ENCODE data around the gene TOPORS. TPM values are rescaled to one million over a fixed set of nuclear protein-coding genes. Genes with fewer than 3 reads are reported as not detected.

TOPORS gene
- total and polyA plus RNA-seq, 8 donors: 3.2 to 45.9 (median 6.6) TPM

GRCh38 chr9:32503008-32503407, 49.4 kb downstream of the TOPORS start:
- Histone ChIP-seq H3K27ac (no peak overlapping the region), H3K4me3 (no peak overlapping the region), H3K27me3 (no peaks in the 10 kb centered on the region), H3K9me3 (no peaks in the 10 kb centered on the region), H3K4me1 (peaks cover 0 to 7% (median 3%) of the 10 kb centered on the region in 4 donors), H3K36me3 (peaks cover 0 to 35% (median 21%) of the 10 kb centered on the region in 4 donors)
- DNase-seq: no peak
- intact Hi-C loops (cut with DNase I; ENCODE audit: low total_unique reads): no loop called here
- 81 to 90% (median 86%) methylated on average over 3 of the region's 3 CpGs for WGBS, 5 donors
- TF ChIP-seq POLR2A (IDR thresholded peaks at IDR 0.05): no peak
- TF ChIP-seq, protein P1, sequence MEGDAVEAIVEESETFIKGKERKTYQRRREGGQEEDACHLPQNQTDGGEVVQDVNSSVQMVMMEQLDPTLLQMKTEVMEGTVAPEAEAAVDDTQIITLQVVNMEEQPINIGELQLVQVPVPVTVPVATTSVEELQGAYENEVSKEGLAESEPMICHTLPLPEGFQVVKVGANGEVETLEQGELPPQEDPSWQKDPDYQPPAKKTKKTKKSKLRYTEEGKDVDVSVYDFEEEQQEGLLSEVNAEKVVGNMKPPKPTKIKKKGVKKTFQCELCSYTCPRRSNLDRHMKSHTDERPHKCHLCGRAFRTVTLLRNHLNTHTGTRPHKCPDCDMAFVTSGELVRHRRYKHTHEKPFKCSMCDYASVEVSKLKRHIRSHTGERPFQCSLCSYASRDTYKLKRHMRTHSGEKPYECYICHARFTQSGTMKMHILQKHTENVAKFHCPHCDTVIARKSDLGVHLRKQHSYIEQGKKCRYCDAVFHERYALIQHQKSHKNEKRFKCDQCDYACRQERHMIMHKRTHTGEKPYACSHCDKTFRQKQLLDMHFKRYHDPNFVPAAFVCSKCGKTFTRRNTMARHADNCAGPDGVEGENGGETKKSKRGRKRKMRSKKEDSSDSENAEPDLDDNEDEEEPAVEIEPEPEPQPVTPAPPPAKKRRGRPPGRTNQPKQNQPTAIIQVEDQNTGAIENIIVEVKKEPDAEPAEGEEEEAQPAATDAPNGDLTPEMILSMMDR (IDR thresholded peaks at IDR 0.05): no peak
- TF ChIP-seq POLR2AphosphoS5 (IDR thresholded peaks at IDR 0.05): no peak
- no peak for TF ChIP-seq EP300 (IDR thresholded peaks at IDR 0.05)

GRCh38 chr9:32502464-32502863, 49.9 kb downstream of the TOPORS start:
- Histone ChIP-seq H3K4me1 (peaks cover 0 to 1% (median under 1%) of the 10 kb centered on the region in 4 donors), H3K27ac (no peak overlapping the region), H3K9me3 (no peaks in the 10 kb centered on the region), H3K27me3 (no peaks in the 10 kb centered on the region), H3K4me3 (no peak overlapping the region), H3K36me3 (peaks cover 0 to 40% (median 26%) of the 10 kb centered on the region in 4 donors)
- intact Hi-C loops (cut with DNase I; ENCODE audit: low total_unique reads): no loop called here
- DNase-seq: no peak
- TF ChIP-seq POLR2AphosphoS5 (IDR thresholded peaks at IDR 0.05) (no peak), POLR2A (IDR thresholded peaks at IDR 0.05) (no peak), EP300 (IDR thresholded peaks at IDR 0.05) (no peak)
- TF ChIP-seq, protein P1 (IDR thresholded peaks at IDR 0.05): no peak
- WGBS, 5 donors: 59 to 91% (median 78%) methylated on average over 4 of the region's 4 CpGs

DNA sequence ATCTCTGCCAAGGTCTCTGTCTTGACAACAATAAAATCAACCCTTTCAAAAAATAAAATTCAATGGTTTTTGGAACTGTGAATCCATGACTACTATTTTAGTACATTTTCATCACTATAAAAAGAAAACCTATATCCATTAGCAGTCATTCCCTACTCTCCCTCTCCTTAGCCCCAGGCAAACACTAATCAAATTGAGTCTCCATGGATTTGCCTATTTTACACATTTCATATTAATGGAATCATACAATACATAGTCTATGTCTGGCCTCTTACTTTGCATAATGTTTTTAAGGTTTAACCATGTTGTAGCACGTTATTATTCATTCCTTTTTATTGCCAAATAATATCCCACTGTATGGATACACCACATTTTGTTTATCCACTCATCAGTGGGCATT, 50.5 kb downstream of the TOPORS start:
- no peak overlapping the region for H3K27ac ChIP-seq
- peaks cover 0 to 44% (median 32%) of the 10 kb centered on the region in 4 donors for H3K36me3 ChIP-seq
- no peaks in the 10 kb centered on the region for H3K27me3 ChIP-seq
- no peak for DNase-seq
- TF ChIP-seq POLR2A (IDR thresholded peaks at IDR 0.05): no peak
- no peaks in the 10 kb centered on the region for H3K4me1 ChIP-seq
- no peak overlapping the region for H3K4me3 ChIP-seq
- WGBS, 5 donors: 80 to 95% (median 91%) methylated on average over 1 of the region's 1 CpG
- H3K9me3 ChIP-seq: no peaks in the 10 kb centered on the region
- intact Hi-C loops (cut with DNase I; ENCODE audit: low total_unique reads): no loop called here

DNA sequence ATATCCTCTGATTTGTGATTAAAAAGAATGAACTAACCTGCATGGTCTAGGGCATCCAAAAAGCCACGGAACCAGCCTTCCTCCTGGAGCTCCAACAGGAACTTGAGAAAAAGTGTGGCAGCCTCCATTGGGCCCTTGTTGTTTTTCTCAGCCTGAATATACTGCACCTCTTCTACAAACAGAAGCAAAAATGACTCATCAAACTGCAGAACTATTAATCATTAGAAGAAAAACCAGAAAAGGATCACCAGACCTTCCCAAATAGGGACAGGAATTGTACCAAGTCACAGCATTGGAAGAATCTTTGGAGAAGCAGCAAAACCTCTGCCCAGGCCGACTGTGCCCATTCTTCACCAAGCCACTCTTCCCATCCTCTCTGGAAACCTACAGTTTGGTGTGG, 51.6 kb downstream of the TOPORS start:
- DNase-seq: no peak
- Histone ChIP-seq H3K9me3 (no peaks in the 10 kb centered on the region), H3K27ac (no peak overlapping the region), H3K36me3 (peaks cover 2 to 54% (median 37%) of the 10 kb centered on the region in 4 donors), H3K4me3 (no peak overlapping the region), H3K27me3 (no peaks in the 10 kb centered on the region), H3K4me1 (no peaks in the 10 kb centered on the region)
- 71 to 95% (median 86%) methylated on average over 2 of the region's 2 CpGs for WGBS, 5 donors
- TF ChIP-seq, protein P1 (IDR thresholded peaks at IDR 0.05): no peak
- no peak for TF ChIP-seq POLR2A (IDR thresholded peaks at IDR 0.05)
- no peak for TF ChIP-seq EP300 (IDR thresholded peaks at IDR 0.05)
- TF ChIP-seq POLR2AphosphoS5 (IDR thresholded peaks at IDR 0.05): no peak
- intact Hi-C loops (cut with DNase I; ENCODE audit: low total_unique reads): no loop called here

DNA sequence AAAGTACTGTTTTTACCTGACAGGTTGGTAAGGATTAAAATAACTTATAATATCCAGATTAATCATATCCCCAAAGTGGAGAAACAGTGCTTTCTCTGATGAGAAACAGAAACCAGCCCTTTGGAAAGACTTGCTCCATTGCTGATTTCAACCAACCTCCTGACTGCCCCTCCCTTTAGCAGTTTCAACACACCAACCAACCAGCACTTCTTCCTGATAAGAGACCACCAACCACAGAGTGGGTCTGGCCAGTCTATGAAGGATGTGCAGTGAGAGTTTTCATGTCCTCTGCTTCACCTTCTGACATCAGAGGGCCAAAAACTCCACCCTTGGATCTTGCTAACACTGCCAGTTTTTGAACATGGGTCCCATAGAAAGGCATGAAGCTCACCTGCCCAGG, 54.5 kb downstream of the TOPORS start:
- Histone ChIP-seq H3K27ac (no peak overlapping the region), H3K4me1 (no peaks in the 10 kb centered on the region), H3K36me3 (peaks cover 2 to 69% (median 46%) of the 10 kb centered on the region in 4 donors), H3K27me3 (no peaks in the 10 kb centered on the region), H3K4me3 (no peak overlapping the region), H3K9me3 (no peaks in the 10 kb centered on the region)
- intact Hi-C loops (cut with DNase I; ENCODE audit: low total_unique reads): no loop called here
- no peak for DNase-seq
- no peak for TF ChIP-seq POLR2AphosphoS5 (IDR thresholded peaks at IDR 0.05)
- TF ChIP-seq, protein P1 (IDR thresholded peaks at IDR 0.05): no peak
- no peak for TF ChIP-seq EP300 (IDR thresholded peaks at IDR 0.05)
- no peak for TF ChIP-seq POLR2A (IDR thresholded peaks at IDR 0.05)

Measured in stomach (tissue), 9 donors.